H1 (cell line): ENCODE data around the gene EEF2. TPM values are rescaled to one million over a fixed set of nuclear protein-coding genes. Genes with fewer than 3 reads are reported as not detected.
"Not testable (repeated sequence)": the region's sequence is repeated elsewhere in the genome, so short reads cannot be mapped to it uniquely, and the experiment has no call there.

Source experiments
- CTCF ChIA-PET: fragments of 300-600 bp; sonication (Branson Sonifier 250); formaldehyde crosslinking; loops from one replicate; lab custom pipeline; 2021; ENCODE audit not compliant: partially characterized antibody; lab: Charles Lee
- POLR2A ChIA-PET: fragments of 300-600 bp; sonication (Branson Sonifier 250); formaldehyde crosslinking; loops from one replicate; lab custom pipeline; 2021; ENCODE audit warnings: inconsistent platforms; ENCODE audit not compliant: partially characterized antibody; lab: Charles Lee
- DNase-seq, 2 experiments: peaks; one replicate each; pipeline versions ENCODE4 v3.0.0 to v3.0.0-alpha.2; 2010 to 2022; ENCODE audit warnings: low spot score in 2 of 2, low read depth in 1 of 2, mixed read lengths in 1 of 2
- FAIRE-seq: peaks from 2 replicates; lab custom pipeline; 2011; peaks lifted over from hg19 to GRCh38; lab: Jason Lieb, UNC
- H2AFZ ChIP-seq: 2 replicates; pipeline ENCODE4 v1.8.1; 2012; ENCODE audit warnings: low read length, inconsistent platforms
- H2AK5ac ChIP-seq: 2 replicates; pipeline ENCODE4 v1.6.1; 2013; ENCODE audit warnings: low read depth, low read length
- H2BK120ac ChIP-seq: replicated peaks from 2 replicates; pipeline ENCODE3; 2013; ENCODE audit warnings: low read depth, low read length, inconsistent platforms
- H2BK12ac ChIP-seq: 2 replicates; pipeline ENCODE4 v1.6.1; 2013; ENCODE audit warnings: low read depth, low read length
- H2BK15ac ChIP-seq: 2 replicates; pipeline ENCODE4 v1.6.1; 2013; ENCODE audit warnings: low read length
- H2BK20ac ChIP-seq: 2 replicates; pipeline ENCODE4 v1.6.1; 2013; ENCODE audit warnings: low read length
- H2BK5ac ChIP-seq: 2 replicates; pipeline ENCODE4 v1.6.1; 2013; ENCODE audit warnings: low read depth, low read length
- H3K14ac ChIP-seq: 2 replicates; pipeline ENCODE4 v1.6.1; 2013; ENCODE audit warnings: inconsistent platforms; ENCODE audit not compliant: insufficient read length
- H3K18ac ChIP-seq: 2 replicates; pipeline ENCODE4 v1.6.1; 2013; ENCODE audit warnings: low read length; ENCODE audit errors: extremely low read depth
- H3K23ac ChIP-seq: 2 replicates; pipeline ENCODE4 v1.6.1; 2013; ENCODE audit warnings: inconsistent platforms; ENCODE audit not compliant: insufficient read length
- H3K23me2 ChIP-seq: 2 replicates; pipeline ENCODE4 v1.6.1; 2013; ENCODE audit warnings: low read depth, low read length
- H3K27ac ChIP-seq: 2 replicates; pipeline ENCODE4 v1.6.1; 2011; ENCODE audit warnings: low read depth, low read length, inconsistent platforms
- H3K27me3 ChIP-seq, 4 experiments: replicated peaks in 1 of 4; 1 replicate in 1 of 4; 2 replicates in 3 of 4; pipeline versions ENCODE4 v1.6.1 to v1.8.1; 2011 to 2013; ENCODE audit warnings: low read length in 3 of 4, mild to moderate bottlenecking in 3 of 4, inconsistent platforms in 2 of 4, mixed read lengths in 2 of 4, moderate library complexity in 1 of 4; ENCODE audit not compliant: control insufficient read depth in 3 of 4, insufficient read depth in 3 of 4; ENCODE audit errors: extremely low read depth in 1 of 4
- H3K36me3 ChIP-seq, 4 experiments: 2 replicates each; pipeline versions ENCODE4 v1.6.1 to v1.8.1; 2011 to 2013; ENCODE audit warnings: mild to moderate bottlenecking in 4 of 4, low read length in 3 of 4, moderate library complexity in 2 of 4, control low read depth in 1 of 4, inconsistent platforms in 1 of 4; ENCODE audit not compliant: insufficient read depth in 4 of 4, control insufficient read depth in 2 of 4
- H3K4ac ChIP-seq: replicated peaks from 2 replicates; pipeline ENCODE3; 2013; ENCODE audit warnings: low read length, low read depth, mixed read lengths, inconsistent platforms; ENCODE audit not compliant: insufficient read length
- H3K4me1 ChIP-seq, 4 experiments: replicated peaks in 1 of 4; 1 replicate in 1 of 4; 2 replicates in 3 of 4; pipeline versions ENCODE4 v1.6.1 to v1.8.1; 2011 to 2013; ENCODE audit warnings: low read length in 3 of 4, inconsistent platforms in 2 of 4, mixed read lengths in 1 of 4; ENCODE audit not compliant: insufficient read depth in 4 of 4, control insufficient read depth in 3 of 4
- H3K4me2 ChIP-seq, 2 experiments: 2 replicates each; pipeline versions ENCODE4 v1.6.1 to v1.8.1; 2011 to 2013; ENCODE audit warnings: low read depth in 2 of 2, low read length in 2 of 2, control low read depth in 1 of 2, inconsistent platforms in 1 of 2, mild to moderate bottlenecking in 1 of 2; ENCODE audit not compliant: insufficient read depth in 1 of 2
- H3K4me3 ChIP-seq, 4 experiments: fragments of 200-600, 300-600 bp in 1 of 4; sonication (generic), shearing (Covaris generic), sonication (Bioruptor Twin) in 1 of 4; 2 replicates each; pipeline versions ENCODE4 v1.5.1 to v1.8.1; 2011 to 2016; ENCODE audit warnings: low read length in 4 of 4, low read depth in 3 of 4, control low read depth in 2 of 4, inconsistent platforms in 2 of 4, mild to moderate bottlenecking in 2 of 4, mixed read lengths in 1 of 4, moderate library complexity in 1 of 4; ENCODE audit not compliant: insufficient read depth in 2 of 4; ENCODE audit errors: extremely low read depth in 1 of 4
- H3K56ac ChIP-seq: replicated peaks from 2 replicates; pipeline ENCODE3; 2013; ENCODE audit warnings: low read depth, mild to moderate bottlenecking, mixed read lengths, low read length, inconsistent platforms; ENCODE audit not compliant: insufficient read length
- H3K79me1 ChIP-seq: 2 replicates; pipeline ENCODE4 v1.6.1; 2013; ENCODE audit warnings: low read depth, low read length, control low read depth
- H3K79me2 ChIP-seq, 2 experiments: 2 replicates each; pipeline versions ENCODE4 v1.6.1 to v1.8.1; 2012 to 2013; ENCODE audit warnings: low read length in 2 of 2, mild to moderate bottlenecking in 2 of 2, inconsistent platforms in 1 of 2; ENCODE audit not compliant: insufficient read depth in 2 of 2, control insufficient read depth in 1 of 2
- H3K9ac ChIP-seq, 4 experiments: replicated peaks in 1 of 4; 1 replicate in 1 of 4; 2 replicates in 3 of 4; pipeline versions ENCODE4 v1.6.1 to v1.8.1; 2011 to 2013; ENCODE audit warnings: low read depth in 3 of 4, low read length in 3 of 4, control low read depth in 2 of 4, mild to moderate bottlenecking in 2 of 4, moderate library complexity in 2 of 4, inconsistent platforms in 1 of 4; ENCODE audit errors: extremely low read depth in 1 of 4
- H3K9me3 ChIP-seq, 2 experiments: 2 replicates each; pipeline versions ENCODE4 v1.6.1 to v1.8.1; 2012 to 2013; ENCODE audit warnings: mild to moderate bottlenecking in 2 of 2, moderate library complexity in 2 of 2, control low read depth in 1 of 2, inconsistent platforms in 1 of 2, low read depth in 1 of 2, low read length in 1 of 2, mixed read lengths in 1 of 2; ENCODE audit not compliant: insufficient read depth in 2 of 2
- H4K20me1 ChIP-seq, 2 experiments: replicated peaks in 1 of 2; 2 replicates each; pipeline versions ENCODE3 to v1.8.1; 2011 to 2013; ENCODE audit warnings: inconsistent platforms in 2 of 2, low read length in 2 of 2, mild to moderate bottlenecking in 1 of 2; ENCODE audit not compliant: insufficient read depth in 2 of 2, control insufficient read depth in 1 of 2
- H4K5ac ChIP-seq: 2 replicates; pipeline ENCODE4 v1.6.1; 2013; ENCODE audit warnings: low read length, low read depth, mixed read lengths, inconsistent platforms; ENCODE audit not compliant: insufficient read length
- H4K8ac ChIP-seq: 2 replicates; pipeline ENCODE4 v1.8.0; 2013; ENCODE audit warnings: mild to moderate bottlenecking, moderate library complexity, low read length, inconsistent platforms; ENCODE audit not compliant: insufficient read depth; ENCODE audit errors: extremely low read depth
- H4K91ac ChIP-seq: replicated peaks from 2 replicates; pipeline ENCODE3; 2013; ENCODE audit warnings: low read length, mixed read lengths, inconsistent platforms; ENCODE audit not compliant: insufficient read length
- WGBS, 2 experiments: shearing (Covaris generic) in 1 of 2; methylation state at CpG; one replicate each; pipeline versions ENCODE4 v1.1.6 to v1.1.7; 2013 to 2015; ENCODE audit warnings: low lambda C conversion rate in 2 of 2, mixed read lengths in 2 of 2, inconsistent platforms in 1 of 2, low coverage in 1 of 2, missing lambda C conversion rate in 1 of 2; ENCODE audit not compliant: insufficient replicate concordance in 2 of 2, insufficient coverage in 1 of 2, insufficient read length in 1 of 2; ENCODE audit errors: extremely low coverage in 1 of 2, missing lambda C conversion rate in 1 of 2; 5-methylcytosine and 5-hydroxymethylcytosine counted together
- polyA plus RNA-seq, 7 experiments: library from polyadenylated mRNA; depleted of rRNA in 3 of 7; stranded (reverse) in 5 of 7; unstranded in 2 of 7; fragments of >200 nt in 5 of 7; fragments of 200-250 nt in 2 of 7; gene quantifications; 1 replicate in 5 of 7; 2 replicates in 1 of 7; 4 replicates in 1 of 7; pipeline versions ENCODE4 v1.2.1 to v1.2.3, GENCODE V29; 2011 to 2013; ENCODE audit warnings: missing spikeins in 2 of 7, mixed read lengths in 2 of 7
- total RNA-seq: library from RNA; stranded (reverse); fragmentation: NEBNext Ultra II Directional; extraction: Animal tissue kit (Norgen Biotek cat#: 25700); gene quantifications from 2 replicates; pipeline ENCODE4 v1.2.1, GENCODE V29; 2021

The EEF2 gene
- total and polyA plus RNA-seq, 2 of the 8 experiments (the other 6 are each of a cell fraction or from before 2014, with no cell fraction given), result 1,554 to 3,380 TPM

GRCh38 chr19:3955276-3955675 lies 30.0 kb downstream of the EEF2 start:
- not testable (repeated sequence) for DNase-seq, H3K56ac ChIP-seq

More at GRCh38 chr19:3955276-3955675, 30.0 kb downstream of the EEF2 start:
- not testable (repeated sequence) for H3K4ac ChIP-seq, H3K4me3 ChIP-seq, H4K91ac ChIP-seq, H3K18ac ChIP-seq, H3K23ac ChIP-seq, H3K9ac ChIP-seq, H2BK20ac ChIP-seq, H3K79me1 ChIP-seq, H2BK120ac ChIP-seq, H3K27ac ChIP-seq, H2AK5ac ChIP-seq, H3K4me2 ChIP-seq, H3K4me1 ChIP-seq, H2BK15ac ChIP-seq, H3K9me3 ChIP-seq, H2AFZ ChIP-seq, H3K79me2 ChIP-seq, H3K27me3 ChIP-seq, H2BK5ac ChIP-seq, H3K23me2 ChIP-seq, H3K14ac ChIP-seq, FAIRE-seq, H4K20me1 ChIP-seq, H2BK12ac ChIP-seq, H4K5ac ChIP-seq
- peak overlapping the region; percentile 45; the same call in 1 of the 2 replicates for H4K8ac ChIP-seq
- CTCF ChIA-PET, result interaction anchor here (0.6 to 1.6 kb wide), 4 partner anchors 9 to 172 kb away, joined by 3 to 4 read pairs (median 3); no protein-coding TSS in a partner anchor
- peaks cover 2 to 24% (median 8%) of the 10 kb centered on the region in 4 experiments; a peak in 5 of 8 replicates for H3K36me3 ChIP-seq
- POLR2A ChIA-PET, result interaction anchor here (0.6 to 24.8 kb wide), 12 partner anchors 10 to 92 kb away, joined by 3 to 870 read pairs (median 8); partner anchors contain the start of genes DAPK3, EEF2, NMRK2 and ZFR2
- 94% methylated on average over 13 of the region's 13 CpGs; no CpG with 5 or more reads in 1 of the 2 experiments for WGBS, 2 experiments
